KG1 (cell line): Measurements from ENCODE around the gene PDLIM1.
"Not testable (repeated sequence)": the region's sequence is repeated elsewhere in the genome, so short reads cannot be mapped to it uniquely, and the experiment has no call there.

Experiments used
- DNase-seq: peaks from one replicate; lab custom pipeline; 2025; lab: John Stamatoyannopoulos, UW

The PDLIM1 gene

GRCh38 chr10:95240096-95240495 lies 50.7 kb downstream of the PDLIM1 start:
- not testable (repeated sequence) for DNase-seq

- no peak for DNase-seq
Measured at GRCh38 chr10:95237376-95238170, 53.2 kb downstream of the PDLIM1 start.

GRCh38 chr10:95236068-95236903 lies 54.5 kb downstream of the PDLIM1 start:
- no peak for DNase-seq

GRCh38 chr10:95235676-95236067 lies 55.1 kb downstream of the PDLIM1 start:
- DNase-seq = no peak

GRCh38 chr10:95234951-95235350 lies 55.9 kb downstream of the PDLIM1 start:
- DNase-seq = no peak

- DNase-seq = no peak
Measured at GRCh38 chr10:95233377-95234034, 57.3 kb downstream of the PDLIM1 start.

GRCh38 chr10:95230677-95231586 lies 59.9 kb downstream of the PDLIM1 start:
- DNase-seq = not testable (repeated sequence)

- no peak for DNase-seq
Measured at GRCh38 chr10:95229724-95230627, 60.8 kb downstream of the PDLIM1 start.

GRCh38 chr10:95228934-95229723 lies 61.7 kb downstream of the PDLIM1 start:
- DNase-seq = not testable (repeated sequence)

- no peak for DNase-seq
Measured at GRCh38 chr10:95225136-95225535, 65.7 kb downstream of the PDLIM1 start.

GRCh38 chr10:95221124-95221523 lies 69.7 kb downstream of the PDLIM1 start:
- DNase-seq = no peak

- no peak for DNase-seq
Measured at GRCh38 chr10:95220539-95220938, 70.3 kb downstream of the PDLIM1 start.

- DNase-seq = no peak
Measured at GRCh38 chr10:95217476-95217875, 73.3 kb downstream of the PDLIM1 start.

- DNase-seq = no peak
Measured at GRCh38 chr10:95214793-95215192, 76.0 kb downstream of the PDLIM1 start.

- no peak for DNase-seq
Measured at GRCh38 chr10:95214369-95214768, 76.4 kb downstream of the PDLIM1 start.

- no peak for DNase-seq
Measured at GRCh38 chr10:95211606-95212279, 79.1 kb downstream of the PDLIM1 start.

- DNase-seq = no peak
Measured at GRCh38 chr10:95209509-95210127, 81.2 kb downstream of the PDLIM1 start.

GRCh38 chr10:95208702-95209391 lies 82.0 kb downstream of the PDLIM1 start:
- no peak for DNase-seq
